Caki2 (cell line): Measurements from ENCODE around the gene TMEM178A. TPM values are rescaled to one million over a fixed set of nuclear protein-coding genes. Genes with fewer than 3 reads are reported as not detected.
"Not testable (repeated sequence)": the region's sequence is repeated elsewhere in the genome, so short reads cannot be mapped to it uniquely, and the experiment has no call there.

ENCODE experiments used
- DNase-seq: peaks from one replicate; pipeline ENCODE4 v3.0.0-alpha.2; 2015; ENCODE audit warnings: low read depth
- in situ Hi-C: cut with HindIII; loops from 2 replicates; pipeline ENCODE4 v1.10.0; 2016; ENCODE audit warnings: low sequenced_read_pairs, low pct_unique_long_range_greater_than_20kb, mixed read lengths
- total RNA-seq: library from RNA; depleted of rRNA; stranded (reverse); fragments of >200 nt; shearing (Covaris generic); gene quantifications from 2 replicates; pipeline ENCODE4 v1.2.3, GENCODE V29; 2014; ENCODE audit warnings: low replicate concordance; rRNA removed

Gene TMEM178A
- total RNA-seq = 0.24 TPM in 1 of 2 replicates, not detected in the other

DNA sequence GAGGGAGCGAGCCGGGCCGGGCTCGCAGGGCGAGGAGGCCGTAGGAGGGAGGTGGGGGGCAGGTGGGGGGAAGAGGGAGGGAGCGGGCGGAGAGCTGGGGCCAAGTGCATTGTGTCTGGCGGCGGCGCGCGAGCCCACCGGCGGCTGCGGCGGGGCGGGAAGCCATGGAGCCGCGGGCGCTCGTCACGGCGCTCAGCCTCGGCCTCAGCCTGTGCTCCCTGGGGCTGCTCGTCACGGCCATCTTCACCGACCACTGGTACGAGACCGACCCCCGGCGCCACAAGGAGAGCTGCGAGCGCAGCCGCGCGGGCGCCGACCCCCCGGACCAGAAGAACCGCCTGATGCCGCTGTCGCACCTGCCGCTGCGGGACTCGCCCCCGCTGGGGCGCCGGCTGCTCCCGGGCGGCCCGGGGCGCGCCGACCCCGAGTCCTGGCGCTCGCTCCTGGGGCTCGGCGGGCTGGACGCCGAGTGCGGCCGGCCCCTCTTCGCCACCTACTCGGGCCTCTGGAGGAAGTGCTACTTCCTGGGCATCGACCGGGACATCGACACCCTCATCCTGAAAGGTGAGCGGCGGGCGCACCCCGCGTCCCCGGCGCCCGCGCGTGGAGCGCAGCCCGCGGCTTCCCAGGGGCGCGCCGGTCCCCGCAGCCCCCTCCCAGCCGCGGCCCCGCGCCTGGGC, at the start of gene TMEM178A:
TSS of gene TMEM178A (plus strand) at position 107 of the 680 bp plus-strand sequence. CDS start at position 165, 58 bp downstream.
- in situ Hi-C loops = no loop called here
- DNase-seq = no peak

DNA sequence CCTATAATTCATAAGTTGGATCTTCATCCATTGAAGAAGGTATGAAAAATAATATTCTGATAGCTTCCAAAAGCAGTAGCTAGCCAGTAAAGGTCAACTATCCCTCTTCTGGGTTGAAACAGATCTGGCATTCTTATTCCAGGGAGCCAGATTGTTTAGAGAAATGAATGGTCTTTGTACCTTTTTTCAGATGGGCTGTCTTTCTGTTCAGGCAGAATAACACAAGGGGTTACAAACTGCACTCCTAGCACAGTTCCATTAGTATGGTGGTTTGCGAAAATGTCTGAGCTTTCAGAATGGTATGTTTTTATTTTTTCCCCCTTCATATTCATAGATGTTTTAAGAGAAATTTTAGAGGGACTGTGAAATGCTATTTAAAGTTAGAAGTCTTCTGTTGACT, 47.5 kb upstream of the TMEM178A start:
- in situ Hi-C loops = no loop called here
- DNase-seq = no peak

DNA sequence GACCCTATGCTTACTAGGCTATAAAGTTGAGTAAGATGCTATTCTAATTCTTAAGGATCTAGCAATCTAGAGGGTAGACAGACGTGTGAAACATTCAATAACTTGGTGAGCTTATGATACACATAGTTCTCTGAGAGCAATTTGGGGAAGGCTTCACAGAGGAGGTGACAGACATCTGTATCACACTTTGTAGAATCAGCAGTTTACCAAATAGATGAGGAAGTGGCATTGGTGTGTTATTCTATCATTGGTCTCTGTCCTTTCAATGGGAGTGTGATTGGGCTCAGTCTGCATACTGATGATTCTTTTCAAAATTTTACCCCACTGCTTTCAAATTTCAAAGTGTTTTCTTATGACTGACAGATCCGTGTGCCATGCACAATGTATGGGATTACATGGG, 47.0 kb upstream of the TMEM178A start:
- in situ Hi-C loops = no loop called here
- DNase-seq = no peak

DNA sequence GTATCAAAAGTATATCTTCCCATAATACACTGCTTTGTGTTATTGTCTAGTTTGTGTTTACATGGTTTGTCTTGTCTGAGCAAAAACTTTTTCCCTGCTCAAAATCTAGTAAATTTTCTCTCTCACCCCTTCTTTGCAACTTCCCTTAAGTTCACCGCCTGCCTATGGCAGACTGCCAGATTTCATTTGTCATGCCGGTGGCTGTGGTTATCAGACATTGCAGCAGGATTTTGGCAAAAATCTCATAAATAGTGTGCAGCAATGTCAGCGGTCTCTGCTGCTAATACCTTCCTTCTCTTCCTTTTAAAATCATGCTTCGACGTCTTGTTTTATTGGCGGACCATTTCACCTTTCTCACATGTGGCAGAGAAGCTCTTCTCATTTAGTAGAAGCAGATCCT, 45.6 kb upstream of the TMEM178A start:
- peak; percentile 4 for DNase-seq
- in situ Hi-C loops = no loop called here

DNA sequence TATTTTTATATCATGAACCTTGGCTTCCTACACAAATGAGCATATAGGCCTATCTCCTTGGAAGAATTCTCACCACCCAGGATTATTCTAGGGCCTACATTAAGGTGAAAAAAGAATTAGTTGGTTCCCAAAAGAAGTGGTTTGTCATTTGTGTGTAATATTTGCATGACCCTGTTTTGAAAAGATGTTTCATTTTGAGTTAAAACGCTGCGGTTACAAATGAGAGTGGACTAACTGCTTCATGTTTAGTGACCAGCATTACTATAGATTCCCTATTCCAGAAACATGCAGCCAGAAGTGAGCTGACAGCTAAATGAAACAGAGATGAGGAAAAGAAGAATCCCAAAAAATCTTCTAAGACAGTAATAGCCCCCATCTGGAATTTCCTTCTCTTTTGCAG, 44.1 kb upstream of the TMEM178A start:
- in situ Hi-C loops = no loop called here
- DNase-seq = no peak

DNA sequence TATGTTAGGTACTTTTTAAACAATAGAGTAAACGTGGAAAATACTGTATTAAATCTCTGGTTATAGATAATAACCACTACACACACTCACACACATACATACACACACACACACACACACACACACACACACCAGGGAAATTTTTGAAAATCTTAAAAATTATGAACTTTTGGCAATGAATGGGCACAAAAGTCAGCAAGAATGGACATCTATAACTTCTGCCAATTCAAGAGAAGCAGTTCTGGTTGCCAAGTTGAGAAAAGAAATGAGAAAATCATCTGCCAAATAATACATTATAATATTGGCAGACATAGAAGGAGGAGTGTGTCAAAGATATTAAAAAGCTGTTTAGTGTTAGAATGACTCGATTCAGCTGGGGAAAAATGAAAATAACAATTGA, 42.9 kb upstream of the TMEM178A start:
- in situ Hi-C loops = no loop called here
- no peak for DNase-seq

DNA sequence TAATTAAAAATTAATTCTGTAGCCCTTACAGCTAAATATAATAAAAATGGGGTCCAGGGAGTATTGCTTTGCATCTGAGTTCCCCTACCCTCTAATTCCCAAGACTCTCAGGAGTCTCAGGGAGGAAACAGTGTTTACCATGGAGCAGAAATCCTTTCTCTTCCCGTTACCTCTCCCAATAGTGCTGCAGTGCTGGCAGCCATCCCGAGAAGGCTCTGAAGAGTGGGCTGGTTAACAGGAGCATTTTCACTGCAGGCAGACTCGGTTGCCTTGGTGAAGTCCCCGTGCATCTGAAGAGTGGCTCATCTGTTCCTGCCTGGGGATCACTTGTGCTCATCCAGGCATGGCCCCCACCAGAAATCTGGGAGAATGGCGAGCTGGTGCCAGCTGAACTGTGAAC, 41.8 kb upstream of the TMEM178A start:
- in situ Hi-C loops = no loop called here
- no peak for DNase-seq

DNA sequence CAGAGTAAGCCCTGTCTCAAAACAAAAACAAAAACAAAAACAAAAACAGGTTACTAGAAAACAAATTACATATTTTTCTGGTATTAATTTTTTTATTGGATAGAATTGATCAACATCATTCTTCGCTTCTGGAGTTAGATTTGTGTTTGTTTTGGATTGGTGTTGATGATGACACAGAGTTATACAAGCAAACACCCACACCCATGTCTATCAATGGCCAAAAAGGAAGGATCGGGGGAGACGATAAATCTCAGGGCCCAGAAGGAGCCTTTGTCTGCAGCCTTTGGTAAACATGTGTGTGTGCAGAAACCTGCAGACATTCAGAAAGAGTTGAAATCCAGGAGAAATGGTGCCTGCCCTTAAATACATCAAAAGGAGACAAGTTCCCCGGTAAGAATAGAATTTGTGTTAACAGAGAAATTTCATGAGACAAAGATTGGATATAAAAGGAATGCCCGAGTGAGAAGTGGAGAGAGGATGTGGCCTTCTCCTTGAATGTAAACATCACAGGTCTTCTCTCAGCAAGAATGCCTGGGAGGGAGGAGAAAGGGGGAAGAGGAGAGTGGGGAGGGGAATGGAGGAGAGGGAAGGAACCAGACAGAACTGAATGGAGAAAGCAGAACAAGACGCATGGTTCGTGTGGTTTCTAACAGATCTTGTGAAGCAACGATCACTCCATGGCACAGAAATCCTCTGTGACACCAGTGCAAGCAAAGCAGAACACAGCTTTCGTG, 40.4 kb upstream of the TMEM178A start:
- no peak for DNase-seq
- in situ Hi-C loops = no loop called here

DNA sequence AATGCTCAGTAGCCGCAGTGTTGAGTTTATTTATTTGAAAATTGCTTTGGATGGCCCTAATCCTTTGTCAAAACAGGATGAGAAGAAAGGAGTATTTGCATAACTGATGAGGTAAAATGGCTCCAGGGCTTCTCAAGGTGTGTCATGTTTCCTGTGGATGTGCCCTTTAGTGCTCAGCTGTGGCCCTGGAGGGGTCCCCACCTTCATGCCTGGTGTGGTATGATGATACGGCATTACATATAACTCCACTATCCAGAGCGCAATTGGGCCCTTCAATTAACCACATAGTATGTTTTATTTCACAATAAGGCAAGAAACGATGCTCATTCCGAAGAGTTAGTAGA, 39.8 kb upstream of the TMEM178A start:
- in situ Hi-C loops = no loop called here
- DNase-seq = no peak

DNA sequence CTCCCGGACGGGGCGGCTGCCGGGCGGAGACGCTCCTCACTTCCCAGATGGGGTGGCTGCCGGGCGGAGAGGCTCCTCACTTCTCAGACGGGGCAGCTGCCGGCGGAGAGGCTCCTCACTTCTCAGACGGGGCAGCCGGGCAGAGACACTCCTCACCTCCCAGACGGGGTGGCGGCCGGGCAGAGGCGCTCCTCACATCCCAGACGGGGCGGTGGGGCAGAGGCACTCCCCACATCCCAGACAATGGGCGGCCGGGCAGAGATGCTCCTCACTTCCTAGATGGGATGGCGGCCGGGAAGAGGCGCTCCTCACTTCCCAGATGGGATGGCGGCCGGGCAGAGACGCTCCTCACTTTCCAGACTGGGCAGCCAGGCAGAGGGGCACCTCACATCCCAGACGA, 37.4 kb upstream of the TMEM178A start:
- DNase-seq, in situ Hi-C loops: not testable (repeated sequence)

DNA sequence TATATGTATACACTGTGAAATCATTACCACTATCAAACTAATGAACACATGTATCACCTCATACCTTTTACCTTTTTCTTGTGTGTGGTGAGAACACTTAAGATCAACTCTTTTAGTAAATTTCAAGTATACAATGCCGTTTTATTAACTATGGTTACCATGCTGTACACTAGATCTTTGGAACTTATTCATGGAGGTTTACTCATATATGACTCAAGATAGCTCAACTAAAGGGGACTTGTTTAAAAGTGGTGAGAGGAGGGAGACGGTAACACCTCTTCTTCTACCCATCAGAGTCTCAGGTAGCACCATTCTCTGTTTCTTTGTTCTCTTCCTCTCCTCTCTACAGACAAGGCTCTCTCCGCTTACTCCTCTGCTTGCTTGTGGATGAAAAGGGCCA, 36.1 kb upstream of the TMEM178A start:
- in situ Hi-C loops = no loop called here
- no peak for DNase-seq

DNA sequence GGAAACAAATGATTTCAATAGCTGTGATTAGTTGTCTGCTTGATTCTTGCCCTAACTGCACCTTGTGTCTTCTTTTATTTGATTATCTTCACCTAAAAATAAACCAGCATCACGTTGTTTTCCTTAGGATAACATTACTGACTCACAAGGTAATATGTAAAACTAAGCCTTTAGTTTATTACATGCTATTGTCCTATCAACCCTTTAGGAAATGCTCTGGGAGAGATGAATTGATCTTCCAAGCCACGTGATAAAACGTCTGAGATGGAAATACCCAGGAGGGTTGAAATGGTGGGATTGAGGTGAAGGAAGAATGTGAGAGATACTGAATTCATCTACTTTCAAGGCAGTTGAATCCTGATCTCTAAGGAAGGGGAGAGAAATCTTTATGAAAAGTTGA, 34.5 kb upstream of the TMEM178A start:
- in situ Hi-C loops = no loop called here
- no peak for DNase-seq

DNA sequence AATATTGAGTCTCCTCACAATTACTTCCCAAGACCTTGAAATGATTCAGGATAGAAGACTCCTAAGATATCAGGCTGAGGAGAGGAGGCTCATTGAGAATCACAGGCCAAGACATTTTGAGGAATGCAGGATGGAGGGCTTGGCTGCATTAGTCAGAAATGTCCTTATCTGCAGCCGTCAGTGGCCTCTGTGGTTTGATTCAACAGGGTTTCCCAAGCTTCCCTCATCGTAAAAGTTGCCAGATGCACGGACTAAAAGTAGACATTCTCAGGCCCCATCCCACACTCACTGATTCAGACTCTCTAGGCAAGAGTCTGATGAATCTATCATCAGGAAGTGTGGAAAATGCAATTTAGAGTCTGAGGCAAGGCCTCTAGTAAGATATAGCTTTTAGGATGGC, 34.0 kb upstream of the TMEM178A start:
- no peak for DNase-seq
- in situ Hi-C loops = no loop called here

DNA sequence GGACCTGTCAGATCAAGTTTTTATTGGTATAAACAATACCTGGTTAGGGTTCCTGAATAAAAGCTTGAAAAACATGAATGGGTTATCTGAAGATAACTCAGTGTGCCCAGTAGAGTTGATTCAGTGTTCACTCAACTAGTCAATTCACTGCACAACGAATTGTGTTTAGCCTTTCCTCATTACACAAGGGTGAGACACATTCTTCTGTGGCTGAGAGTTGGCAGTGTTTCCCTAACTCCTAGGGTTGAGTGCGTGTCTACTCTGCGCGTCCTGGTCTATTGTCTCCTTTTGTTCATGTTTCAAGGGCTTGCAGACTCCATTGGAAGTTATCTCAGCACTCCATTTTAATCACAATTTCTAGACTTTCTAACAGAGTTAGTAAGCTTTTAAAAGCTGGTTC, 32.8 kb upstream of the TMEM178A start:
- DNase-seq = no peak
- in situ Hi-C loops = no loop called here

DNA sequence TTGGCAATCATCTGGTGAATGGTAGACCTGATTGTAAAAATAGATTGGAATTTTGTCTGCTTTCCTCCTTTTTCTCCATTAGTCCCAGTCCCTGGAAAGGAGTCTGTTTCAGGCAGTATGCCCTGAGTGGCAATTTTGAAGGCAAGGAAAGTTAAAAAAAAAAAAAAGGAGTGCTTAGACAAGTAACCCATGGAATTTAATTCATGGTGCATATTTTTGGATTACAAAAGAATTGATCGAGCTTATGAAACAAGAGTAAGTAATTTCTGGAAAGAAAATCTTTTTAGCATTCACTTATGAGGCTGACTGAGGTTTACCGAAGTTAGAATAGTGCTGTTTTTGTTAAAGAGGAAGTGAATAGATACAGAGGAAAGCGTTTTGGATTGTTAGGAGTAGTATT, 29.4 kb upstream of the TMEM178A start:
- in situ Hi-C loops = no loop called here
- DNase-seq = no peak

DNA sequence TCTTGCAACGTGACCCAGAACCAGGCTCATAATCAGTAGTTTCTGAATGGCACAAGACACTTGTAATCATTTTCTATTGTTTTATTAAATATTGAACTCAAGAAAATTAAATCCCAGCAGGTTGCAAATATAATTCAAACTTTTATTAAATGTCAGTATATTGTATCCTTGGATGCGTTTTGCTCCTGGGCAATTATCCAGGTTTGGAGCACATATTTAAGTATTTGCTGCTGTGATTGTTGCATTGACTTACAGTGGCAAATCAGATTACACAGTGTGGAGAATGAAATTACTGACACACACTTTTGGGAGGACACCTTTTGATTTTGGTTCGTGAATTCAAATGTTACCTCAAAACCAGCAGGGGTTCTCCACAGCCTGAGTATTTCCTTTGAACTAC, 27.1 kb upstream of the TMEM178A start:
- in situ Hi-C loops = no loop called here
- DNase-seq = no peak

DNA sequence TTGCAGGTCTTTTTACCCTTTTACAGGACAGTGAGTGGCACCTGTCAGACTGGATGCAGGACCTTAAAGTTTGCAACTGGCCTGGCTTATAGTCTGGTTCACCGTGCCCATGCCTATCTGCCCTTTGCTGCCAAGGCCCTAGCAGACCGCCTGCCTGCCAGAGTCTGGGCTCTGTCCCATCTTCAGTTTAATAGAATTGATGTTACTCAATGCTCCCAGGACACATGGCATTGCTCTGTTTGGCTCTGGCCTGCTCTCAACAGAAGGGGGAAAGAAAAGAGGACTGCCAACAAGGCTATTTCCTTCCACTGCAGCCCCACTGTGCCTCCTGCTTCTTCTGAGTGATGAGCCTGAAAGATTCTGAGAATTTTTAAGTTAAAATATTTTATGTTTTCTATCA, 25.6 kb upstream of the TMEM178A start:
- in situ Hi-C loops = no loop called here
- DNase-seq = no peak

DNA sequence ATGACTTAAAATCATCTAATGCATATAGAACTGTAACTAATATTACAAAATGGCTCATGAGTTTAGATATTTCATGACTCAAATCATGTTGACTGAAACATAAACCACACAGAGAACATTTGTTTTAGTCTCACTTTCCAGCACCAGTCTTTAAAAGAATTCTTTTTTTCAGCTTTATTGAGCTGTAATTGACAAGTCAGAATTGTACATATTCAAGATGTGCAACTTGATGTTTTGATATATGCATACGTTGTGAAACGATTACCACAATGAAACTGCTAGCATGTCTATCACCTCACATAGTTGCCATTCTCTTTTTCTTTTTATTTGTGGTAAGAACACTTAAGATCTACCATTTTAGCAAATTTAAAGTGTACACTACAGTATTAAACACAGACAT, 25.0 kb upstream of the TMEM178A start:
- in situ Hi-C loops = no loop called here

DNA sequence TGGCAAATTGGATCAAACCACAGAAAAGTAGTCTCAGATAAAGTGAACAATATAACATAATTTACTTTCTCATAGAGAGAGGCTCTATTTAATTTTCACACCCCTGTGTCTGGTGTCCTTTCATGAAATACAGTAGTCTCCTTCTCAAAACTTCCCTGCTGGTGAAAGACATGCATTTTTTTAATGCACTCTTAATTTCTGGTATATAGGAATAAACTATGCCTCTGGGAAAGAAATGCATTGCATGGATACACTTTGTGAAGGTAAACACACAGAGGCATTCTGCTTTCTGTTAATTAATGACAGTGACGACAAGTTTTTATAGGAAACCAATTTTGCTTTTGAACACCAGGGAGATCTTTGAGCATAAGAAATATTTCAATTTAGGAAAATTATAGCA, 24.1 kb upstream of the TMEM178A start:
- in situ Hi-C loops = no loop called here

More for the DNA sequence above, 25.0 kb upstream of the TMEM178A start:
- no peak for DNase-seq

More for the DNA sequence above, 24.1 kb upstream of the TMEM178A start:
- no peak for DNase-seq
